Measurements from ENCODE around the gene EFNA2.

Gene EFNA2

GRCh38 chr19:1249990-1250436, 35.7 kb upstream of the EFNA2 start:
- TF ChIP-seq CTCF (IDR thresholded peaks at IDR 0.05; ENCODE audit: insufficient read depth, low read depth, low read length, missing control alignments), result no peak
- H3K4me3 ChIP-seq (ENCODE audit: low read depth, low read length), result peak overlapping the region; percentile 61
- DNase-seq (ENCODE audit: low read depth), result no peak

GRCh38 chr19:1250437-1251260, 35.0 kb upstream of the EFNA2 start:
- no peak for TF ChIP-seq CTCF (IDR thresholded peaks at IDR 0.05; ENCODE audit: insufficient read depth, low read depth, low read length, missing control alignments)
- peak overlapping the region; percentile 61 for H3K4me3 ChIP-seq (ENCODE audit: low read depth, low read length)
- DNase-seq (ENCODE audit: low read depth), result peak; percentile 78

GRCh38 chr19:1251330-1252220, 34.1 kb upstream of the EFNA2 start:
- DNase-seq (ENCODE audit: low read depth), result peak; percentile 78
- no peak for TF ChIP-seq CTCF (IDR thresholded peaks at IDR 0.05; ENCODE audit: insufficient read depth, low read depth, low read length, missing control alignments)
- peak overlapping the region; percentile 61 for H3K4me3 ChIP-seq (ENCODE audit: low read depth, low read length)

- peak overlapping the region; percentile 61 for H3K4me3 ChIP-seq (ENCODE audit: low read depth, low read length)
- no peak for TF ChIP-seq CTCF (IDR thresholded peaks at IDR 0.05; ENCODE audit: insufficient read depth, low read depth, low read length, missing control alignments)
- DNase-seq (ENCODE audit: low read depth), result peak; percentile 78
These were observed 33.4 kb upstream of the EFNA2 start for GRCh38 chr19:1252221-1252820.

GRCh38 chr19:1252821-1253513, 32.7 kb upstream of the EFNA2 start:
- peak; percentile 6 for TF ChIP-seq CTCF (IDR thresholded peaks at IDR 0.05; ENCODE audit: insufficient read depth, low read depth, low read length, missing control alignments)
- peak overlapping the region; percentile 61 for H3K4me3 ChIP-seq (ENCODE audit: low read depth, low read length)
- peak; percentile 80 for DNase-seq (ENCODE audit: low read depth)

- TF ChIP-seq CTCF (IDR thresholded peaks at IDR 0.05; ENCODE audit: insufficient read depth, low read depth, low read length, missing control alignments), result no peak
These were observed 32.1 kb upstream of the EFNA2 start for GRCh38 chr19:1253514-1254080.

More at GRCh38 chr19:1253514-1254080, 32.1 kb upstream of the EFNA2 start:
- H3K4me3 ChIP-seq (ENCODE audit: low read depth, low read length), result peak overlapping the region; percentile 61
- no peak for DNase-seq (ENCODE audit: low read depth)
